Heart left ventricle (tissue), 13 donors: ENCODE measurements around the gene PTPRK.

ENCODE experiments used
- CTCF ChIP-seq, 12 donors: fragments of 200-600 bp; sonication (generic) in 4 of 12; IDR thresholded peaks; one replicate each; pipeline versions ENCODE4 v1.5.0 to v1.8.0; 2018 to 2022; ENCODE audit warnings: antibody characterized with exemption in 12 of 12, mild to moderate bottlenecking in 5 of 12
- POLR2A ChIP-seq, 2 donors: fragments of 450-650 bp; IDR thresholded peaks; one replicate each; pipeline ENCODE4 v1.6.1; 2017; ENCODE audit warnings: antibody characterized with exemption in 2 of 2, mild to moderate bottlenecking in 2 of 2, moderate library complexity in 2 of 2
- donor health status: ischemic (EF 13 %, LVEDD 7.1; RV severe dilation, severe dysfunction).
- donor health status: DM: no; HTN: yes; CAD: no.
- donor health status: DM: no; HTN: no; CAD: no.
- donor health status: ischemic (EF 25% LVEDD 6.9; RV normal size, moderate dysfunction).
- donor health status: ischemic (EF 25% LVEDD 5.7; RV mildly dilated, moderate dysfunction).
- donor health status: ischemic (EF 35%, LVEDD 5.7; RV mildly dilated, moderate dysfunction).
- donor health status: nonischemic (EF 11% LVEDD 7.7; RV severe dilation, severe dysfunction).
- donor health status: DM: yes; HTN: yes; CAD: no.
- donor health status: PGD.
- donor health status: ischemic (EF 29% LVEDD 5.4; RV normal size, mild dysfunction).
- donor health status: nonischemic (EF 23%, LVEDD 6.1; RV moderate dilation, normal function).

GRCh38 chr6:128111096-128111495 is 409.3 kb downstream of the PTPRK start:
- TF ChIP-seq CTCF (IDR thresholded peaks at IDR 0.05) (no peak), POLR2A (IDR thresholded peaks at IDR 0.05) (no peak)
